ENCODE data around the gene TNNT3.
A peak's percentile ranks its signal among the peaks of the same experiment; 100 is the strongest.

TNNT3 gene

GRCh38 chr11:1935156-1936071, 15.9 kb downstream of the TNNT3 start:
- TF ChIP-seq CTCF (IDR thresholded peaks at IDR 0.05; ENCODE audit: low read depth, low read length) = no peak
- Histone ChIP-seq H3K36me3 (no peaks in the 10 kb centered on the region), H3K27me3 (ENCODE audit: insufficient read depth, low read depth, severe bottlenecking) (peaks cover 49% of the 10 kb centered on the region), H3K9me3 (ENCODE audit: severe bottlenecking) (no peaks in the 10 kb centered on the region), H3K4me3 (ENCODE audit: low read depth, low read length) (no peak overlapping the region), H3K27ac (no peak overlapping the region)
- DNase-seq = peak; percentile 6

- H3K27ac ChIP-seq = no peak overlapping the region
- DNase-seq = no peak
- no peak for TF ChIP-seq CTCF (IDR thresholded peaks at IDR 0.05; ENCODE audit: low read depth, low read length)
- no peak overlapping the region for H3K4me3 ChIP-seq (ENCODE audit: low read depth, low read length)
- H3K9me3 ChIP-seq (ENCODE audit: severe bottlenecking) = no peaks in the 10 kb centered on the region
- peaks cover 41% of the 10 kb centered on the region for H3K27me3 ChIP-seq (ENCODE audit: insufficient read depth, low read depth, severe bottlenecking)
- H3K36me3 ChIP-seq = no peaks in the 10 kb centered on the region
Measured at GRCh38 chr11:1936072-1936780, 16.7 kb downstream of the TNNT3 start.

DNA sequence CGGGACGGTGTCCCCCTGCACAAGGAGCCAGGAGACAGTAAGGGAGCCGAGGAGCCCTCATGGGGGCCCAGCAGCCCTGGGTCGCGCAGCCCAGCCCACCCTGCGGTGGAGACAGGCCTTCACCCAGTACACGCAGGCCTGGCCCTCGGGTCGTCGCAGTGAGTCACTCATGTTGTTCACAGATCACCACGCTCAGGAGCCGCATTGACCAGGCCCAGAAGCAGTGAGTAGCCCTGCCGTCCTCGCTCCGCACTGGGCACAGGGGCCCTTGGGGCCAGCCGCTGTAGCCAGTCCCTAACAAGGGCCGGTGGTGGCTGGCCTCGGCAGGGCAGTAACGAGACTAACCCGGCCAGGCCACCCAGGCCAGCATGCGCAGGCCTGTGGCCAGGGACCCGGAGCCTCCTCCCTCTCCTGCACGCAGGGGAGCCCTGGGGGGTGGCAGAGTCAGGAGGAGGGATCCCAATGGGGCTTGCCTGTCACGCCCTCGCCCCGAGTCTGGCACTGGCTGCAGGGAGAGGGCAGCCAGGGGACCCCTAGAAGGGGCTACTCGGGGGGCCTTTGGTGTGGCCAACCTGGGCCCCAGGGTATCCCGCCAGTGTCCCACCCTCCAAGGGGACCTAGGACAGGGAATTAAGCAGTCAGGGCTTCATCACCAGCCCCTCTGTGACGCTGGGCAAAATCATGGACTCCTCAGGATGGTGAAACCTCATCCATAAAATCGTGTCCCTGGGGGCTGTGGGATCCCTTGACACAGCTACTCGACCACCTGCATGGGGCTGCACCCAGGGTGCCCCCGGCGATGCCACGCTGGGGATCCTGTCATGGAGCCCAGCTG, 17.5 kb downstream of the TNNT3 start:
- H3K36me3 ChIP-seq = no peaks in the 10 kb centered on the region
- DNase-seq = no peak
- peaks cover 36% of the 10 kb centered on the region for H3K27me3 ChIP-seq (ENCODE audit: insufficient read depth, low read depth, severe bottlenecking)
- H3K27ac ChIP-seq = no peak overlapping the region
- no peak overlapping the region for H3K4me3 ChIP-seq (ENCODE audit: low read depth, low read length)
- H3K9me3 ChIP-seq (ENCODE audit: severe bottlenecking) = no peaks in the 10 kb centered on the region
- no peak for TF ChIP-seq CTCF (IDR thresholded peaks at IDR 0.05; ENCODE audit: low read depth, low read length)

DNA sequence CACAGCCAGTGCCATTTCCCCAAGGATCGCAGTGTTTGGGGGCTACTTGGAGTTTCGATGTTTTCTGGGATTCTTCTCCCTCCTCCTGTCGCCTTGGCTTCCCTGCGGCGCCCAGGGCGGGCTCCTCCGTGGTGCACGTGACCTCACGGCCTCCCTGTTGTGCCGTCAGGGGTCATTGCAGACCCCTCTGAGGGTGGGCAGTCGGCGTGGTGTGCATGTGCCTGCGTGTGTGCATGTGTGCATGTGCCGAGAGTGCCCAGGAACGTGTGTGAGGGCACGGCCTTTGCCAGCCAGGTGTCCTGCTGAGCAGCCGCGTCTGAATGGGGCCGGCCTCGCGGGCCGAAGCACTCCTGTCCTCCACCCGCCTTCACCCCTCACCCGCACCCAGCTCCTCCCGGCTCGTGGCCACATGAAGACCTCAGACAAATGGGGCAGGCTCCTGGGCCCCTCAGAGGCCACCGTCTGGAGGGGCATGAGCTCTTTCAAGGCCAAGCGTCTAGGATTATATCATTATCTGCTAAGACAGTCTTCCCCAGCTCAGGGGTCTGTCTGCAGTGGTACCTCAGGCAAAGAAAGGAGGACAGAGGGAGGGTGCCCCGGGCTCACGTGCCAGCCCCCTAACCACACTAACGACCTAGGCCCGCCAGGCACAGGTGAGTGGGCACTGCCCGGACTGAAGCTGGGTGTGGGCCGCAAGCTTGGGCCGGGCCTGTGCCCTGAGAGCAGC, 18.3 kb downstream of the TNNT3 start:
- Histone ChIP-seq H3K27ac (no peak overlapping the region), H3K9me3 (ENCODE audit: severe bottlenecking) (no peaks in the 10 kb centered on the region), H3K4me3 (ENCODE audit: low read depth, low read length) (no peak overlapping the region), H3K27me3 (ENCODE audit: insufficient read depth, low read depth, severe bottlenecking) (peaks cover 31% of the 10 kb centered on the region), H3K36me3 (no peaks in the 10 kb centered on the region)
- peak; percentile 7 for DNase-seq
- no peak for TF ChIP-seq CTCF (IDR thresholded peaks at IDR 0.05; ENCODE audit: low read depth, low read length)

DNA sequence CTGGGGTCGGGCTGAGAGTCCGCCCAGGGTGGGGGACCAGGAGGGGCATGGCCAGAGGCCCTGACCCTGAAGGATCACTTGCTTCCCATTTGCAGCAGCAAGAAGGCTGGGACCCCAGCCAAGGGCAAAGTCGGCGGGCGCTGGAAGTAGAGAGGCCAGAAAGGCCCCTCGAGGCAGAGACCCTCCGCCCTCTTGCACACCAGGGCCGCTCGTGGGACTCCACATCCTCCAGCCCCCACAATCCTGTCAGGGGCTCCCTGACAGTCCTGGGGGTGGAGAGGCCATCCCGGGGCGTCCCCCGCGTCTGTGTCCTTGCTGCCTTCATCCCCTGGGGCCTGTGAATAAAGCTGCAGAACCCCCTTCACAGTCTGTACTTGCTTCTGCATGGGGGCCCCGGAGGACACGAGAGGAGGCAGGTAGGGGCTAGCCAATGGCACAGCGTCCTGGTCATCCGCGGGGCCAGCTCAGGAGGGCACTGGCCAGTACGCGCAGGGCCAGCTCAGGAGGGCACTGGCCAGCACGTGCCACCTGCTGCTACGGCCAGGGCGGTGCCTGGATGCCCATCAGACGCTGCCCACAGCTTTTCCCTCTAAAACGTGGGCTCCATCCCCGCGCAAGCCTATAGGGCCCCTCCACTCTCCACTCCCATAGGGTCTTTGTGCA, 19.0 kb downstream of the TNNT3 start:
- no peaks in the 10 kb centered on the region for H3K36me3 ChIP-seq
- no peak for TF ChIP-seq CTCF (IDR thresholded peaks at IDR 0.05; ENCODE audit: low read depth, low read length)
- no peak overlapping the region for H3K4me3 ChIP-seq (ENCODE audit: low read depth, low read length)
- H3K27me3 ChIP-seq (ENCODE audit: insufficient read depth, low read depth, severe bottlenecking) = peaks cover 27% of the 10 kb centered on the region
- peak; percentile 5 for DNase-seq
- no peak overlapping the region for H3K27ac ChIP-seq
- H3K9me3 ChIP-seq (ENCODE audit: severe bottlenecking) = no peaks in the 10 kb centered on the region

All from WERI-Rb-1 (cell line).